ENCODE measurements around the gene CHCHD3.
"Not testable (repeated sequence)": the region's sequence is repeated elsewhere in the genome, so short reads cannot be mapped to it uniquely, and the experiment has no call there.

Gene CHCHD3

GRCh38 chr7:132897093-132897687 is 184.7 kb downstream of the CHCHD3 start:
- no peak for DNase-seq

GRCh38 chr7:132895231-132895630 is 186.7 kb downstream of the CHCHD3 start:
- DNase-seq: no peak

- DNase-seq: no peak
Measured at GRCh38 chr7:132893560-132893959, 188.3 kb downstream of the CHCHD3 start.

DNA sequence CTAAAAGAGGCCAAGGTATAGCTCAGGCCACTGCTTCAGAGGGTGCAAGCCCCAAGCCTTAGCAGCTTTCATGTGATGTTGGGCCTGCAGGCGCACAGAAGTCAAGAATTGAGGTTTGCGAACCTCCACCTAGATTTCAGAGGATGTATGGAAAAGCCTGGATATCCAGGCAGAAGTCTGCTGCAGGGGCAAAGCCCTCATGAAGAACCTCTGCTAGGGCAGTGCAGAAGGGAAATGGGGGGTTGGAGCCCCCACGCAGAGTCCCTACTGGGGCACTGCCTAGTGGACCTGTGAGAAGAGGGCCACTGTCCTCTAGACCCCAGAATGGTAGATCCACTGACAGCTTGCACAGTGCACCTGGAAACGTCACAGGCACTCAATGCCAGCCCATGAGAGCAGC is 189.1 kb downstream of the CHCHD3 start:
- not testable (repeated sequence) for DNase-seq

DNA sequence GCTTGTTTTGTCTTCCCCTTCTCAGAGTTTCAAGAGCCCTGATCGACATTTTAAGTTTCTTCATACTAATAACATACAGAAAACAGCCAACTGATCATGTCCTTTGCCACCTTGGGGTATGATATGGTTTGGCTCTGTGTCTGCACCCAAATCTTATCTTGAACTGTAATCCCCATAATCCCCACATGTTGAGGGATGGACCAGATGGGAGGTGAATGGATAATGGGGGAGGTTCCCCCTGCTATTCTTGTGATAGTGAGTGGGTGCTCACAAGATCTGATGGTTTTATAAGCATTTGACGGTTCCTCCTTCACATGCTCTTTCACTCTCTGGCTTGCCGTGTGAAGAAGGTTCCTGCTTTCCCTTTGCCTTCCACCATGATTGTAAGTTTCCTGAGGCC is 190.3 kb downstream of the CHCHD3 start:
- no peak for DNase-seq

DNA sequence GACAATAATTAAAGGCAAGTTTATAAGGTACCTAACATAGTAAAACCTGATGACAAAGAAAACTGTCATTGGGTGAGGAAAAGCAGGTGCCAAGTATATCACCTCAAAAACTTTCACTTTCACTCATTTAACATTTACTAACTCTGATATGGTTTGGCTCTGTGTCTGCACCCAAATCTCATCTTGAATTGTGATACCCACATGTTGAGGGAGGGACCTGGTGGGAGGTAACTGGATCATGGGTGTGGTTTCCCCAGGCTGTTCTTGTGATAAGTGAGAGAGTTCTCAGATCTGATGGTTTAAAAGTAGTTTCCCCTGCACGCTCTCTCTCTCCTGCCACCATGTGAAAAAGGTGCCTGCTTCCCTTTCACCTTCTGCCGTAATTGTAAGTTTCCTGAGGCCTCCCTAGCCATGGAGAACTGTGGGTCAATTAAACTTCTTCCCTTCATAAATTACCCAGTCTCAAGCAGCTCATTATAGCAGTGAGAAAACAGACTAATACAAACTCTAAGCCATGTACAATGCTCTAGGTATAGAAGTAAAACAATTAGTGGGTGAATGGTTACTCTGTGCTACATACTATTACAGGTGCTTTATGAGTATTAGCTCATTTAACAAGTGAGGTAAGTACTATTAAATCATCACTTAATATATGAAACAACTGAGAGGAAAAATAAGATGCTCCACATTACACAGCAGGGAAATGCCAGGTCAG is 199.0 kb downstream of the CHCHD3 start:
- DNase-seq: peak; percentile 62

DNA sequence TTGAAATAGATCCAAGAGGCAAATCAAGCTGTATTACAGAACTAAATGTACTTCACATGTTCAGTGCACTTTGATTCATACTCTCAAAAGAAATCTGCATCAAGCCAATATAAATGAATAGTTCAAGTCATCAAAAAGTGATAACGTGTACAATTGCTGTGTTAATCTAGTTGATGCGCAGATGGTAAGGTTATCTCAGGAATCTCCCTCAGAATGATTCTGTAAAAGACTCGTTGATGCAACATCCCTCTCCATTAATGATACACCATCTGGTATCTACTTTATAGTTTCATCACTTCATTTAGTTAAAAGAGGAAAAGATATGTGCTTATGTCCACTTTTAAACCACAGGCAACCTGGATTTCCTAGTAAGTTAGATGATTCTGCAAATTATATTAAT is 200.6 kb downstream of the CHCHD3 start:
- DNase-seq: no peak

DNA sequence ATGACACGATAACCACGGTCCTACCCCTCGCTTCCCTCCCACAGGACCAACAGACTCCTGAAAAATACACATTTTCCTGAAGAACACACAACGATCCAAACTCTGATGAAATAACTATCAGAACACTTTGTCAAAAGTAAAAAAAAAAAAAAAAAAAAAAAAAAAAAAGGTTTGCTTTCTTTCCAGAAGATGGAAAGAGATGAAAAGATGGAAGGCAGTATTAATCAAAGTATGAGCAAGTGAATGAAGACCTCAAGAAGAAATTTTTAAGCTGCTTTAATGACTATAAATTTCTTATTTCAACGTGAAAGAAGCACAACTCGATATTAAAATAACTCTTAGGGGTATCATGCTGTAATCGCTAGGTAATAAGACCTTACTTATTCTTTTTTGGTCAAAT is 202.3 kb downstream of the CHCHD3 start:
- DNase-seq: no peak

GRCh38 chr7:132878204-132878919 is 203.5 kb downstream of the CHCHD3 start:
- DNase-seq: no peak

GRCh38 chr7:132877573-132877972 is 204.3 kb downstream of the CHCHD3 start:
- no peak for DNase-seq

DNA sequence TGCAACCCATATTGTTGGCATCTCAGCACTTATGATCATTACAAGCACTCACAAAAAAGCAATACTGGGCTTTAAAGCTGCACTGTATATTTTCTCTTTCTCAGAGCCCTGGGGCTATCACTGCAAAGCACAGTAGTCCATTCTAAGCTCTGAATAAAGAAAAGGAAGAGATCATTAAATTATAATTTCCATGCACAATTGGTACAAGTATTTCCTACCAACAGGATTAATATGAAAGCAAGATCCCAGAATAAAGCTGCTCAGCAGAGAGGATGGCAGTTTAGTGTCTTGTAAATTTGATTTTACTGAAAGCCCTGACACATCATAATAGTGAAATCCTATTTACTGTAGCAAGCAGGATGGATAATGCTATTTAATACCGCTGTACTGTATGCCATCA is 205.3 kb downstream of the CHCHD3 start:
- no peak for DNase-seq

DNA sequence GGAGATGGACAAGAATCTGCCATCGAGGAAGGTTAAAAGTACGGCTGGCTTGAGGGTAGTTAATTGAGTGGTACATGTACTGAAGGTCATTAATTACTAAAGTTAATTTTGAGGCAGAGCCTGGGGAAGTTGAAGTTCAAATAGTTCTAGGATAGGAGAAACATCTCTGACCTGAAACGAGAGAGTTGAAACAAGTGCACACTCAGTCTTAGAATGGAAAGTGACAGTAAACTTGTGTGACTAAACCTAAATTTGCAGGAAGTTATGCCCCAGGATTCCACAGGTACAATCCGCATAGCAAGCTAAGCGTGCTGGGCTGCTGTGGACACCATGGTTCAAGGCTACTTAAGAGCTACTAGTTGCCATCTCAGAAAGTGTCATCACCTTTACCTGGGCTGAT is 209.9 kb downstream of the CHCHD3 start:
- DNase-seq: no peak

DNA sequence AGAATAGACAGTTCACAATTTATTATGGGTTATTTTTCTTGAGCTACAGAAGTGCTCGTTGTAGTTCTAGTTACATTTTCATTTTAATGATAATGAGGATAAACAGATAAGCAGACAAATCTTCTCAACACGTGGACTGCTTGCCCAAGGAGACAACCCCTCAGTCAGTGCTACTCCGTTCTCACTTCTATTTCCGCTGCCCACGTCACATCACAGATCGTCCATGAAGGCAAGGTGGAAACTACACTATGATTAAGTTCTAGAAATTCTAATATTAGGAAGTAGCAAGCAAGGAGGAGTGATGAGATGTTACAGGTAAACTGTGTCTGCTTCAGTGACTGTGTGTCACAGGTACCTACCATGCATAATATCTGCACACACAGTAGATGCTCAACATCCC is 210.5 kb downstream of the CHCHD3 start:
- DNase-seq: no peak

GRCh38 chr7:132869166-132869861 is 212.6 kb downstream of the CHCHD3 start:
- no peak for DNase-seq

- DNase-seq: no peak
Measured at GRCh38 chr7:132866551-132866950, 215.3 kb downstream of the CHCHD3 start.

DNA sequence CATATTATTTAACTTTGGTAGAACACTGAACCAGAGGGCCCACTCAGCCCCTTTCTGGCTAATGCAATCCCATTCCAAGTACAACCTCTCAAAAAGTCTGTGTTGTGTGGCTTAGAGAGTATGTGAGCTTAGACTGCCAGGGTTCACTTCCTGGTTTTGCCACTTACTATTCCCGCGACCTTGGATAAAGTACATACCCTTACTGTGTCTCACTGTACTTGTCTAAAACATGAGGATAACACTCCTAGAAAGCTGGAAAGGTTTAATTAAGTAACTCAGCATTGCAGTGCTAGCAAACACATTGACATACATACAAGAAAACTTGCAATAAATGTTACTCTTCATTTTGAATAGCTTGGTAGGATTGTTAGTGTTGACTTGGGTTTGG is 215.8 kb downstream of the CHCHD3 start:
- no peak for DNase-seq

DNA sequence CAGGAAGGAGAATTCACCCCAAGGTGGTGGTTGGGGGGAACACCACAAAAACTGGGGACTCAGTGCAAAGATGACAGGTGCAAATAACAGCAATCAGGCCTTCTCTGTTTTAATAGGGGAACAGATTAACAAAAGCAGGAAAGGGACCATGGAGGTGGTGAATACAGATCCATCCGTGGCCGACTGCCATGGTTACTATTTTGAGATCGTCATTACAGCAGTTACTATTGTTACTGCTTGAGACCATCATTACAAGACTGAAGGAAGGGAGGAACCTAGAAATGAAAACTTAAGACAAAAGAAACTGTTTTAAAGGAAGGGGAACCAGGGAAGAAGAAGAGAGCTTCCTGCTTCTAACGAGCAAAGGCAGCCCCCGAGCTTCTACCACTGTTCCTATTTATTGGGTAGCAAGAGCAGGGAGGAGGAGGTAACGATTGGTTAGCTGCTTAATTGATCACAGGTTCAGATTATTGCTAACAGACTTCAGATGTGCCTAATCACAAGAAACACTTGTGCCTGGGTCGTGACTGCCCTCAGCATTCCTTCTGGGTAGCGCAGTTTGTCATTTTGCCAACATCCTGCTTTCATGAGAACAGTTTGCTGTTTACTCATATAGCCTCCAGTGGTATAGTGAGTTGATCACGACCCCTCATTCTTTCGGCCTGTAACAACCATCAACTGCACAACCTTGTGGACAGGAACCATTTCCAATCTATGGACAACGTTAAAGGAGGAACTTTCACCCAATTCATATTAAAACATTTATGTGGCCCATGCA is 216.3 kb downstream of the CHCHD3 start:
- DNase-seq: no peak

DNA sequence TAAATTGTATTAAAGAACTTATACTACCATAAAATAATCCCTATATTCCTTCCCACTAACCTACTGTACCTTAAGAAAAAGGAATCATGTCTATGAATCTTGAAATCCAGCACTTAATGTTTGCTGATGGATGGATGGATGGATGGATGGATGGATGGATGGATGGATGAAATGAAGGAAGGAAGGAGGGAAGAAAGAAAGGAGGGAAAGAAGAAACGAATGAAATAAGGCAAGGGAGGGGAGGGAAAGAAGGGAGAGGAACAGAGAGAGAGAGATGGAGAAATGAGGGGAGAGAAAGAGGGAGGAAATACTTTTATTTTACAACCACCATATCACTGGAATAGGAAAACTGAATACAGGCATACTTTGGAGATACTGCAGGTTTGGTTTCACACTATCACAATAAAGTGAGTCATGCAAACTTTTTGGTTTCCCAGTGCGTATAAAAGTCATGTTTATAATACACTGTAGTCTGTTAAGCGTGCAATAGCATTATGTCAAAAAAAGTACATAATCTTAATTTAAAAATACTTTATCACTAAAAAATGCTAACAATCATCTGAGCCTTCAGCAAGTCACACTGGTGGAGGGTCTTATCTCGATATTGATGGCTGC is 219.8 kb downstream of the CHCHD3 start:
- DNase-seq: no peak

DNA sequence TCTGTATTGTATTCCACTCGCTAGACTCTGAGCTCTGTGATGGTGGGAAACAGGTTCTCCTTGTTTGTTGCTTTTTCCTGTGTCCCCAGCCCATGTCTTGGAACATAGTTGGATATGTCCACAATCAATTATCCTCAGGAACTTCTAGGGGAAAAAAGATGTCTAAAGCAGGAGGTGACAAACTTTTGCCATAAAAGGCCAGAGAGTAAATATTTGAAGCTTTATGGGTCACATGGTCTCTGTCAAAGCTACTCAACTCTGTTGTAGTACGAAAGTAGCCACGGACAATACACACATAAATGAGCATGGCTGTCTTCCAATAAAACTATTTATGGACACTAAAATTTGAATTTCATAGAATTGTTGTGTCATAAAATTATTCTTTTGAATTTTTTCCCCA is 220.5 kb downstream of the CHCHD3 start:
- DNase-seq: no peak

- no peak for DNase-seq
Measured at GRCh38 chr7:132859199-132859598, 222.7 kb downstream of the CHCHD3 start.

DNA sequence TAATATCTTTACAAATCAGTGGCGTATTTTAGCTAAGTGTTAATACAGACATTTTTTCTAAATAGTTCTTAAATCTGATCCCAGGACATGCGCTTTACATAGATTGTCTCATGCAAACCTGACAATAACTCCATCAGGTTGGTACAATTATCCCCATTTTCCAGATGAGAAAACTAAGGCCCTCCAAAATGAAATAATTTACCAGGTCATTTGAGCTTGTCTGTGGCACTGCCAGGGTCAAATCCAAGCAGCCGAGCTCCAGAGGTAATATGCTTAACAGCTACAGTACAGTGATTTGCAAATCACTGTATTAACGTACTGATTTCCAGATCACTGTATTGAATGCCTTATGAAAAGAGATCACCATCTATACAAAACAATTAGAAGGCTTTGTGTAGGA is 223.1 kb downstream of the CHCHD3 start:
- no peak for DNase-seq

GRCh38 chr7:132858251-132858650 is 223.6 kb downstream of the CHCHD3 start:
- DNase-seq: no peak

Measured in activated CD8-positive, alpha-beta memory T cell treated with anti-CD3 and anti-CD28 coated beads for 24 hours (primary cell).